Eye (tissue), 1 donor: ENCODE data around the gene RAPGEFL1.
"Not testable (repeated sequence)": the region's sequence is repeated elsewhere in the genome, so short reads cannot be mapped to it uniquely, and the experiment has no call there.

Source experiments
- DNase-seq: peaks from one replicate; pipeline ENCODE4 v3.0.0-alpha.2; 2015

The RAPGEFL1 gene, protein sequence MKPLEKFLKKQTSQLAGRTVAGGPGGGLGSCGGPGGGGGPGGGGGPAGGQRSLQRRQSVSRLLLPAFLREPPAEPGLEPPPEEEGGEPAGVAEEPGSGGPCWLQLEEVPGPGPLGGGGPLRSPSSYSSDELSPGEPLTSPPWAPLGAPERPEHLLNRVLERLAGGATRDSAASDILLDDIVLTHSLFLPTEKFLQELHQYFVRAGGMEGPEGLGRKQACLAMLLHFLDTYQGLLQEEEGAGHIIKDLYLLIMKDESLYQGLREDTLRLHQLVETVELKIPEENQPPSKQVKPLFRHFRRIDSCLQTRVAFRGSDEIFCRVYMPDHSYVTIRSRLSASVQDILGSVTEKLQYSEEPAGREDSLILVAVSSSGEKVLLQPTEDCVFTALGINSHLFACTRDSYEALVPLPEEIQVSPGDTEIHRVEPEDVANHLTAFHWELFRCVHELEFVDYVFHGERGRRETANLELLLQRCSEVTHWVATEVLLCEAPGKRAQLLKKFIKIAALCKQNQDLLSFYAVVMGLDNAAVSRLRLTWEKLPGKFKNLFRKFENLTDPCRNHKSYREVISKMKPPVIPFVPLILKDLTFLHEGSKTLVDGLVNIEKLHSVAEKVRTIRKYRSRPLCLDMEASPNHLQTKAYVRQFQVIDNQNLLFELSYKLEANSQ

DNA sequence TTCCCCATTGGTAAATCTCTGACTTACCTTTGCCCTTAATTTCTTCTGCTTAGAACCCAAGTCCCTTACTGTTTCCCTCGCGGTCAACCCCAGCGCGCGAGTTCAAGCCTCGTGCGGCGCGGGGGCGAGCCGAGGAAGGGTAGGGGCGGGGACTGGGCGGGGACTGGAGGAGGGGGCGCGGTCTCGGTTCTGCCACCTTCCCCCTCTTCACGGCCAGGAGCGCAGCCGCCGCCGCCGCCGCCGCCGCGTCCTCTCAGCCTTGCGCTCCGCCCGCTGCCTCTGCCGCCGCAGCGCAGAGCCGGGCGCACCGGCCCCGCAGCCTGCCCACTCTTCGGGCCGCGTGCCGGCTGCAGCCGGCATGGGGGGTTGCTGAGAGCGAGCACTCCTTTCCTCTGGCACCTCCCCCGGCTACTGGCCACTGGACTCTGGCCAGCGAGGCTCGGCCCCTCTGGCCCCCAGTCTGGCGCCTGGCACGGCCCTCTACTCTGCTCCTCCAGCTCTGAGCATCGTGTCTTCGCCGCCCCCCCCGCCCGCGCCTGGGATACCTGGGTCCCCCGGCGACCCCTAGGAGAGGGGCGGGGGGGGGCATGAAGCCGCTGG lies at the start of gene RAPGEFL1:
Gene RAPGEFL1 (plus strand): TSS at position 196 of the 600 bp plus-strand sequence. CDS start 392 bp downstream, at position 588.
- DNase-seq, result peak; percentile 90

DNA sequence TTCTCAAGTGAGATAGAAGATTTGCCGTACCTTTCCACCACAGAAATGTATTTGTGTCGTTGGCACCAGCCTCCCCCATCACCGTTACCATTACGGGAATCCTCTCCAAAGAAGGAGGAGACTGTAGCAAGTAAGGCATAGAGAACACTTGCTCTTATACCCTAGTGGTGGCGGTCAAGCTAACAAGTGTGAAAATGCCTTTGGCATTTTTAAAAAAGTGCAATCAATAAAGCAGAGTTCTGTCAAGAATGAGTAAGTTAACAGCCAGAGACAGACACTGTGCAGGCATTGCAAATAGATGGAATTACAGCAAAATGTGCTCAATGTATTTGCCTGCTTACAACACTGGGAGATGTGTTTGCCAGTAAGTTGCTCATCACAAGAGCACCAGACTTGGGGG lies 47.8 kb upstream of the RAPGEFL1 start:
- DNase-seq, result no peak

DNA sequence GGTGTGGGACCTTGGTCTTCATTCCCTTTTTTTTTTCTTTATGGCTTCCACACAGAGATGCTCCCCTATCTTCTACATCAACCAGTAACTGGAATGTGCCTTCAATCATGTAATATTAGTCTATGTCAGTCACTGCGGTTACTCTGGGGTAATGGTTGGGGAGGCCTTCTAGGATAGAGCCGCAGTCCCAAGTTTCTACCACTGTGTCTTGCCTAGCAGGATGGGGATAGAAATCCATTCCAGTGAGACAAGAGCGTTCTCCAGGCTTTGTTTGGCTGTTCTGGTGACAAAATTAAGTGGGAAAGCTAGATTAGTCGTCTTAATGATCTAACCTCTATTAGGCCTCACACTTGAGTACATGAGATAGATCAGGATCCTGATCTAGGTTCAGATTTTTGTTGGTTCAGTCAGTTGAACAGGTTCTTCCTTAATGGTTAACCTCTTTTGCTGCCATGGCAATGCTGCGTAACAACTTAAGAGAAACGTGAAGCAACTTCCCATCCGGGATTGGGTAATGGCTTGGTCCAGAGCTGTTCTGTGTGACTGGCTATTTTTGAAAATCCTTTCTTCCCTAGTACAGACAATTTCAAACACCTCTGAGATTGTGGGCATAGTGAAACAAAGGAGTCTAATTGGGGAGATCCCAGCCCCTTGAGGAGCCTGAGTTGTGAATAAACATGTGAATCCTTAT lies 46.8 kb upstream of the RAPGEFL1 start:
- no peak for DNase-seq

DNA sequence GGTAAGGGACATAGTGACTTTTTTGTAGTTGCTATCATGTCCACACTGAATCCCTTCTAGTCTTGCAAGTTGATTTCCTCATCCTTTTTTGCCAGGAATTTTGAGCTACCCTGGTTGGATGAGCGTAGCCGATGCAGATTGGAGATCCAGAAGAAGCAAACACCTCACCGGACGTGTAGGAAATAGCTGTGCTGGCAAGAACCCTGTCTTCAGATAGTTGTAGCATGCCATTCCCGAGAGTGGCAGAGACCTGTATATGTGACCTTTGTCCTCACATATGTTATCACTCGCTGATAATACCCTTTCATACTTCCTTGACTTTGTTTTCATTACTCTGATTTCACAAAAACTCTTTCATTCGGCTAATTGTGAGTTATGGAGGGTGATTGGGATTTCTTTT lies 43.1 kb upstream of the RAPGEFL1 start:
- DNase-seq, result no peak

DNA sequence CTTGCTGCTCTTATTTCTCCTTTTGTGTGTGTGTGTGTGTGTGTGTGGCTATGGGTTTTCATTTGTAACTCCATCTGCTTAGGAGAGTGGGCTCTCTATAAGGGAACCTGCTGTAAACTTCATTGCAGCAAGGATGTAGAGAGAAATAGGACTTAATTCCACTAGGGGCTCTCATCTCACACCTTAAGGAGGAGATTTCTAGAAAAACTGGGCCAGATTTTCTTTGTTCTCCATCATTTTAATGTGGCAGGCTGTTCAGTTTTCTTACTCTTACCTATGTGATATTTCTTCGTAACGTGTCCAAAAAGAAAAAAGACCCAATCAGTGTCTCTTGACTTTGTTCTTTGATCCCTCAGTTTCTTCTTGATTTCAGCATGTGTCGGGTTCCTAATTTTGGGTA lies 41.5 kb upstream of the RAPGEFL1 start:
- DNase-seq, result no peak

DNA sequence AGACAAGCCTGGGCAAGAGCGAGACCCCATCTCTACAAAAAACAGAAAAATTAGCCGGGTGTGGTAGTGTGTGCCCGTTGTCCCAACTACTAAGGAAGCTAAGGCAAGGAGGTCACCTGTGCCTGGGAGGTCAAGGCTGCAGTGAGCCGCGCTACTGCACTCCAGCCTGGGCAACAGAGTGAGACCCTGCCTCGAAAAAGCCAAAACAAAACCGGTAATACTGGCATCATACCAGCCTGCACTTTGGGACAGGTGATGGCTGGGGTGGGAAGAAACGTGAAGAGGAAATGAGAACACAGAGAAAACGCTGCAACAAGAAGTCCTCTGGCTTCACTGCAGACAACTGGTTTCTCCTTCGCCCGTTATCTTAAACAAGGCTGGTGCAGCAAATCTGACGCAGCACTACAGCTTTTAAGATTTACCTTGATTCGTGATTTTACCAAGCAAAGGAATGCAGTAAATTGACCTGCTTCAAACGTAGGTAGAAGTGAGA lies 37.7 kb upstream of the RAPGEFL1 start:
- no peak for DNase-seq

DNA sequence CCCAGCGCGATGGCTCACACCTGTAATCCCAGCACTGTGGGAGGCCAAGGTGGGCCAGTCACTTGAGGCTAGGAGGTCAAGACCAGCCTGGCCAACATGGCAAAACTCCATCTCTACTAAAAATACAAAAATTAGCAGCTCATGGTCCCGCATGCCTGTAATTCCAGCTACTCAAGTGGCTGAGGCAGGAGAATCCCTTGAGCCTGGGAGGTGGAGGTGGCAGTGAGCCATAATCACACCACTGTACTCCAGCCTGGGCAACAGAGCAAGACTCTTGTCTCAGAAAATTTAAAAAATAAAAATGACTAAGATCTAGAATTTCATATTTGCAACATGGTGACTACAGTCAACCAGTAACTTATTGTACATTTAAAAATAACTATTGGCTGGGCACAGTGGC lies 34.1 kb upstream of the RAPGEFL1 start:
- not testable (repeated sequence) for DNase-seq

DNA sequence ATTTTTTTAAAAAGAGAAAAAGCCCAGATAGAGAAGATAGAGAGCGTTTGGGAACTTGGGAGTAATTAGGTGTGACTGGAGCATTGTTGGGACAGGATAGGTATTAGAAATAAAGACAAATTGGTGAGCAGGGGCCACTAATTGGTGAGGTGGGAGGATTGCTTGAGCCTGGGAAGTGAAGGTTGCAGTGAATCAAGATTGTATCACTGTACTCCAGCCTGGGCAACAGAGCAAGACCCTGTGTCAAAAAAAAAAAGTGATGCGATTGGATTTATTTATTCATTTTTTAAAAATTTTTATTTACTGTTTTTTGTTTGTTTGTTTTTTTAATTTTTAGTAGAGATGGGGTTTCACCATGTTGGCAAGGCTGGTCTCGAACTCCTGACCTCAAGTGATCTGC lies 31.8 kb upstream of the RAPGEFL1 start:
- no peak for DNase-seq

DNA sequence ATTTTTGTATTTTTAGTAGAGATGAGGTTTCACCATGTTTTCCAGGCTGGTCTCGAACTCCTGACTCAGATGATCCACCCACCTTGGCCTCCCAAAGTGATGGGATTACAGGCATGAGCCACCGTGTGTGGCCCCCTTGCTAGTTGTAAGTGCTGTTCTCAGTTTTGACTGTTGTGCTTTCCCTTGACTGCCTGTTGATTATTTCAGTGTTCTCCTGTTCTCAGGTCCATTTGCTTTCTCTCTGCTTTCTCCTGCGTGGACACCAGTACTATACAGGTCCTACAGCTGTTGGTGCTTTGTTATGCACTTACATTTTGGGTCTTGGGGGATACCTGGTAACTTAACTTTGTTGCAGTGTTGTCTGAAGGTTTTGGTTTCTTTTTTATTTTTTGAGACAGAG lies 28.7 kb upstream of the RAPGEFL1 start:
- DNase-seq, result no peak

DNA sequence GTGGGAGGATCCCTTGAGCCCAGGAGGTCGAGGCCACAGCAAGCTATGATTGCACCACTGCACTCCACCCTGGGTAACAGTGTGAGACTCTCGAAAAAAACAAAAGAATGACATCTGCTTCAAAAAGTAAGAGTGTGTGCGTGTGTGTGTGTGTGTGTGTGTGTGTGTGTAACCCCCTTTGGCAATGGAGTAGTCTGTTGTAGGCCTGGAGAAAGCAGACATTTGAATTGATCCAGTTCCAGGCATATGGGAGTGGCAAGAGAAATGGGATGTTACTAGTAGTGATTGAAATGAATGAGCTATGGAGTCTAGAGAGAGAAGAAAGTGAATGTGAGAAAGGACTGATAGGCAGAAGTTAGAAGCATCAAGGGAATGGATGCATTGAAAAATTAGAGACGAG lies 27.0 kb upstream of the RAPGEFL1 start:
- no peak for DNase-seq

DNA sequence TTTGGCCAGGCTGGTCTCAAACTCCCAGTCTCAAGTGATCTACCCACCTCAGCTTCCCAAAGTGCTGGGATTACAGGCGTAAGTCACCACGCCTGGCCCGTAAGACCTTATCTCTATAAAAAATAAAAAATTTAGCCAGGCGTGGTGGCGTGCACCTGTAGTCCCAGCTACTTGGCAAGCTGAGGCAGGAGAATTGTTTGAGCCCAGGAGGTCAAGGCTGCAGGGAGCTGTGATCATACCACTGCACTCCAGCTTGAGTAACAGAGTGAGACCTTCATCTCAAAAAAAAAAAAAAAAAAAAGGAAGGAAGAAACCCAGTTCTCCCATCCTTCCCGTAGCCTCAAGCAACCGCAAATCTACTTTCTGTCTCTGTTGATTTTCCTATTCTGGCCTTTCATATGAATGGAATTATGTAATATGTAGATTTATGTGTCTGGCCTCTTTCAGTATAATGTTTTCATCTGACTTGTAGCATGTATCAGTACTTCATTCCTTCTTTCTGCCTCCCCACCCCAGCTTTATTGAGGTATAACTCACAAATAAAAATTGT lies 25.8 kb upstream of the RAPGEFL1 start:
- no peak for DNase-seq

DNA sequence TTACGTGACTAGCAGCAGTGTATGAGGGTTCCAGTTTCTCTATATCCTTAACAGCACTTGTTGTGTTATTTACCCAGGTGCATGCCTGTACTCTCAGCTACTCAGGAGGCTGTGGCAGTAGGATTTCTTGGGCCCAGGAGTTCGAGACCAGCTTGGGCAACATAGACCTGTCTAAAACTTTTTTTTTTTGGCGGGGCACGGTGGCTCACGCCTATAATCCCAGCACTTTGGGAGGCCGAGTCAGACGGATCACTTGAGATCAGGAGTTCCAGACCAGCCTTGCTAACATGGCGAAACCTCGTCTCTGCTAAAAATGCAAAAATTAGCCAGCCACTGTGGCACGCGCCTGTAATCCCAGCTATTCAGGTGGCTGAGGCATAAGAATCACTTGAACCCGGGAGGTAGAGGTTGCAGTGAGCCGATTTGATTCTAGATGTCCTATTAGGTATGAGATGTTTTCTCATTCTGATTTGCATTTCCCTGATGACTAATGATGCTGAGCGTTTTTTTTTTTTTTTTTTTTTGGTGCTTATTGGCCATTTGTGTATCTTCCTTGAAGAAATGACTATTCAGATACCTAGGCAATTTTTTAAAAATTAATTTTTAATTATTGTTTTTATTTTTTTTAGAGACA lies 23.6 kb upstream of the RAPGEFL1 start:
- no peak for DNase-seq

DNA sequence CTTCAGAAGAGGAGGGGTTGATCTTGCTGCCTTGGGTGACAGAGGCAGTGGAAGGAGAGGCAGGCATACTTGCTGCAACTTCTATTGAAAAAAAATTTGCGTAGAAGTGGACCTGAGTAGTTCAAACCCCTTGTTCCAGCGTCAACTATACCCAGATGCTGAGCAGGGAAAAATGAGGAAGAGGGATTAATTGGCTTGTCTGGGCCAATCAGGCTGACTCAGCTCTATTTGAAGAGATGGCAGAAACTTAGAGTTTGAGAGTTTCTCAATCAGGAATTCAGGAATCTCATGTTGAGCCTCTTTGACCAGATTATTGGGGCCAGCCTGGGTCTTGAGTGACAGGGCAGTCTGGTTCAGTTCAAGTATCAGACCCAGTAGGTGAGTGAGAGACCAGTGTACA lies 19.3 kb upstream of the RAPGEFL1 start:
- DNase-seq, result no peak

DNA sequence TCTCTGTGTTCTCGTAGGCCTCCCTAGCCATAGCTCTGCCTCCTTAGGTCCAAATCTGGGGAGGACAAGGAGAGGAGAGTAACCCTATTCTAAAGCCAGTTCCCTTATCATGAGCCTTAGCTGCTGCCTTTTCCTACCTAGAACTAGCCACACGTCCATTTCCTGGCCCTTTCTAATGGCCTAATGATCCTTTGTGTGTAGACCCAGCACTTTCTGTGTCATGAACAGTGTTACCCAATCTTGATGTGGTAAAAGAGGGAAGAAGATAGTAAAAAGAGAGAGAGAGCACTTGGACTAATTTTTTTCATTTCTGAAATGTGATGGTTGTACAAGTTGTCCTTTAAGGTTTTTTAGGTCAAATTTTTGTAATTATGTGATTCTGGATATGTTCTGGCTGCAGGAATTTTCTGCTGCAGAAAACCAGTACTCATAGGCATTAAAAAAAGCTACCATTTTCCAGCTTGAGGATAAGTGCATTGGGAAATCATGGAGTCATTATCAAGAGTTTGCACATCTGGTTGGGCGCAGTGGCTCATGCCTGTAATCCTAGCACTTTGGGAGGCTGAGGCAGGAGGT lies 18.7 kb upstream of the RAPGEFL1 start:
- DNase-seq, result no peak

DNA sequence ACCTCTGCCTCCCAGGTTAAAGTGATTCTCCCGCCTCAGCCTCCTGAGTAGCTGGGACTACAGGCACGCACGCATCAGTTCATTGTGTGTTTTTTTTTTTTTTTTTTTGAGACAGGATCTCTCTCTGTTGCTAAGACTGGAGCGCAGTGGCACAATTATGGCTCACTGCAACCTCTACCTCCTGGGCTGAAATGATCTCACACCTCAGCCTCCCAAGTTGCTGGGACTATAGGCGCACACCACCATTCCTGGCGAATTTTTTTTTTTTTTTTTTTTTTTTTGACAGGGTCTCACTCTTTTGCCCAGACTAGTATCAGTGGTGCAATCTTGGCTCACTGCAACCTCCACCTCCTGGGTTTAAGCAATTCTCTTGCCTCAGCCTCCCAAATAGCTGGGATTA lies 17.8 kb upstream of the RAPGEFL1 start:
- DNase-seq, result no peak

DNA sequence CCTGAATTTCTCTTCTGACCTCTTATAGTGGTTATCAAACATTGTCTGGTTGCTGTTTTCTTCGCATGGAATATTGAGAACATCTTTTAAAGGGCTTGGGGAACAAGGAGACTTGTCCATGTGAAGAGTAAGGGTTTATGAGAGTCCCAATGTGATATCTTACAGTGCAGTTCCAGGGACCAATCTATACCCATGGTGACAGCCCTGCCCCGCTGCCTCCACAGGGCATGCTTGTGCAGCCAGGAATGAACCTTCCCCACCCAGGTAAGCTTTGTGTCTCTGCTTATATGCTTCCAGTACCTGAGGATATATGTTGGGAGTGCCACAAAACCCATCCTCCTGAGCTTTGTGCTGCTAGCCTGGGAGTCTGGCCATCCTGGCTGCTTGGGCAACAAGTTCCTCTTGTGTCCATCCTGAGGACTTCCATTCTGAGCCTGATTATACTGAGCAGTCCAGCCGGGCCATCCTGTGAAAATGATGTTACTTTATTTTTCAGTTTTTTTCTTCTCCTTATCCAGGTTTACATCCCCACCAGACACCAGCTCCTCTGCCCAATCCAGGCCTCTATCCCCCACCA lies 9.5 kb upstream of the RAPGEFL1 start:
- no peak for DNase-seq

DNA sequence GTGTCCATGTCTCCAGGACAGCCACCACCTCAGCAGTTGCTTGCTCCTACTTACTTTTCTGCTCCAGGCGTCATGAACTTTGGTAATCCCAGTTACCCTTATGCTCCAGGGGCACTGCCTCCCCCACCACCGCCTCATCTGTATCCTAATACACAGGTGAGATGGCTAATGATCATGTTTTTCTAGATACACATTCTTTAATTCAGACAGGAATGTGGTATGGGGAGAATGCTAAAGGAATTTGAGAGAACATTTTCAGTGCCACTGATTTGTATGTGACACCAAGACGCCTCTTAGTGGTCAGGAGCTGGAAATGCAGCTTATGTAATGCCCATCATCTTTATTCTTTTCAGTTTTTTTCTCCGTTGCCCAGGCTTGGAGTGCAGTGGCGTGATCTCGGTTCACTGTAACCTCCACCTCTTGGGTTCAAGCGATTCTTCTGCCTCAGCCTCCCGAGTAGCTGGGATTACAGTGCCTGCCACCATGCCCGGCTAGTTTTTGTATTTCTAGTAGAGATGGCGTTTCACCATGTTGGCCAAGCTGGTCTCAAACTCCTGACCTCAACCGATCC lies 8.9 kb upstream of the RAPGEFL1 start:
- DNase-seq, result peak; percentile 83

DNA sequence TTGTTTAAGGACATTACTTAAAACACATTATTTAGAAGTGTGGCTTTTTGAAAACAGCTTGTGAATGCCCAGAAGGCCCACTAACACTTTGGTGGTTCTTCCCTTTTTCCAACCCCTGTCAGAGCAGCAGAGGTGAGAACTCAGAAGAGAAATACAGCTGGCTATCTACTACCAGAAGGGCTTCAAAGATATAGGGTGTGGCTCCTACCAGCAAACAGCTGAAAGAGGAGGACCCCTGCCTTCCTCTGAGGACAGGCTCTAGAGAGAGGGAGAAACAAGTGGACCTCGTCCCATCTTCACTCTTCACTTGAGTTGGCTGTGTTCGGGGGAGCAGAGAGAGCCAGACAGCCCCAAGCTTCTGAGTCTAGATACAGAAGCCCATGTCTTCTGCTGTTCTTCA lies 6.9 kb upstream of the RAPGEFL1 start:
- no peak for DNase-seq

DNA sequence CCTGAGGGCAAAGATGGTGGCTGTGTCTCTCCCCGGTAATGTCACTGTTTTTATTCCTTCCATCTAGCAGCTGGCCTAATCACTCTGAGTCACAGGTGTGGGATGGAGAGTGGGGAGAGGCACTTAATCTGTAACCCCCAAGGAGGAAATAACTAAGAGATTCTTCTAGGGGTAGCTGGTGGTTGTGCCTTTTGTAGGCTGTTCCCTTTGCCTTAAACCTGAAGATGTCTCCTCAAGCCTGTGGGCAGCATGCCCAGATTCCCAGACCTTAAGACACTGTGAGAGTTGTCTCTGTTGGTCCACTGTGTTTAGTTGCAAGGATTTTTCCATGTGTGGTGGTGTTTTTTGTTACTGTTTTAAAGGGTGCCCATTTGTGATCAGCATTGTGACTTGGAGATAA lies 5.5 kb upstream of the RAPGEFL1 start:
- no peak for DNase-seq

DNA sequence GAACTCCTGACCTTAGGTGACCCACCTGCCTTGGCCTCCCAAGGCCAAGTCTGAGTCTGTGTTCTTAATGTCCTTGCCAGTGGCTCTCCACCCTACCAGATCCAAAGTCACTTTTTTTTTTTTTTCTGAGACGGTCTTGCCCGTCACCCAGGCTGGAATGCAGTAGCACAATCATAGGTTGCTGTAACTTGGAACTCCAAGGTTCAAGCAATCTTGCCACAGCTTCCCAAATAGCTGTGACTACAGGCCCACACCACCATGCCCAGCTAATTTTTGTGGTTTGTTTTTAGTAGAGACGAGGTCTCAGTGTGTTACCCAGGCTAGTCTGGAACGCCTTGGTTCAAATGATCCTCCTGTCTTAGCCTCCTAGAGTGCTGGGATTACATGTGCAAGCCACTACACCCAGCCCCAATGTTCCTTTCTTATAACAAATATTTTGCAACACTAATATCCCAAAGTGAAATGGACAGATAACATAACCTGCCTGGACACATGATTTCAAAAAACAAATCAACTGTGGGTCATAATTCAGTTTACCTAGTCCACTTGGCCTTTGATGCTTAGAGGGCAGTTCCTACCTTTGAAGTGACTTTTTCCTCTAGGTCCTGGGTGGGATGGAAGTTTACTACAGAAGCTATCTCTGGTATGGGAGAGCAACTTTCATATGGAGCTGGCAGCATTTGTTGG lies 4.0 kb upstream of the RAPGEFL1 start:
- DNase-seq, result no peak

DNA sequence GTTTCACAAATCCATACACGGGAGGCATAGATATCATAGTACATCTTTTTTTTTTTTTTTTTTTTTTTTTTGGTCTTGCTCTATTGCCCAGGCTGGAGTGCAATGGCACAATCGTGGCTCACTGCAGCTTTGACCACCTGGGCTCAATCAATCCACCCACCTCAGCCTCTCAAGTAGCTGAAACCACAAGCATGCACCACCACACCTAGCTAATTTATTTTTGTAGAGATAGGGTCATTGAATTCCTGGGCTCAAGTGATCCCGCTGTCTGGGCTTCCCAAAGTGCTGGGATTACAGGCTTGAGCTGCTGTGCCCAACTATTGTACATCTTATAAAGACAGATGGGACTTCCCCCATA lies 3.5 kb upstream of the RAPGEFL1 start:
- DNase-seq, result no peak
